ENCODE data around the gene XIRP2. TPM values are rescaled to one million over a fixed set of nuclear protein-coding genes. Genes with fewer than 3 reads are reported as not detected.

Gene XIRP2
- total RNA-seq, 1 experiment from 2014 or later: not detected

DNA sequence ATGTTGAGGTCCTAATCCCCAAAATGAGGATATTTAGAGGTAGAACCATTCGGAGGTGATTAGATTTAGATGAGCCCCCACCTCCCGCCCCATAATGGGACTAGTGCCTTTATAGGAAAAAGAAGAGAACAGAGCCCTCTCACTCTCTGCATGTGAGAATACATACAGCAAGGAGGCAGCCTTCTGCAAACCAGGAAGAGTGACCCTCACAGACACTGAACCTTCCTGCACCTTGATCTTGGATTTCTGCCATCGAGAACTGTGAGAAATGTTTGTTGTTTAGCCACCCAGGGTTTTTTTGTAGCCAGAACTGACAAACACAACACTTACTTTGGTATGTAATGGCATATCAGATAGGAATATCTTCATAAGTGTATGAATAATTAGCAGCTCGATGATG lies 83.7 kb downstream of the XIRP2 start:
- no TSS peak for BruUV-seq (replicated peaks)
- ChIA-PET POLR2A (no interaction called here), RAD21 (ENCODE audit: low non-redundant PET in 1 of 2, low total read pairs in 2 of 2, uncharacterized antibody in 2 of 2, unreplicated experiment in 2 of 2) (no interaction called here), CTCF (no interaction called here)
- ATAC-seq (no peak), DNase-seq (ENCODE audit: low read depth, low spot score) (no peak)
- H4K20me1 ChIP-seq (ENCODE audit: insufficient read depth): no peaks in the 10 kb centered on the region; the same call in 1 of the 2 replicates
- no peak overlapping the region for H3K4me3 ChIP-seq (replicated peaks in 1 of 2; ENCODE audit: low read depth in 1 of 2, low read length in 2 of 2)
- H3K4me2 ChIP-seq (ENCODE audit: low read length): no peak overlapping the region
- no peaks in the 10 kb centered on the region for H3K4me1 ChIP-seq (ENCODE audit: control insufficient read depth in 1 of 2, insufficient read depth in 2 of 2, low read length in 2 of 2)
- H3K9me3 ChIP-seq (ENCODE audit: control insufficient read depth in 1 of 2, insufficient read depth in 1 of 2, low read depth in 1 of 2, low read length in 2 of 2): 0 out of 4 replicates have a peak, but pooled peaks cover 0 to 3% of the 10 kb centered on the region in 2 experiments
- no peak overlapping the region for H3K9ac ChIP-seq (ENCODE audit: low read length)
- TF ChIP-seq, protein P1, sequence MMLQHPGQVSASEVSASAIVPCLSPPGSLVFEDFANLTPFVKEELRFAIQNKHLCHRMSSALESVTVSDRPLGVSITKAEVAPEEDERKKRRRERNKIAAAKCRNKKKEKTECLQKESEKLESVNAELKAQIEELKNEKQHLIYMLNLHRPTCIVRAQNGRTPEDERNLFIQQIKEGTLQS (IDR thresholded peaks at IDR 0.05): no peak
- TF ChIP-seq ZFX (IDR thresholded peaks at IDR 0.05): no peak
- no peak for TF ChIP-seq SIN3A (IDR thresholded peaks at IDR 0.05; ENCODE audit: low read depth)
- TF ChIP-seq EZH2 (IDR thresholded peaks at IDR 0.05): no peak
- TF ChIP-seq, protein P2, sequence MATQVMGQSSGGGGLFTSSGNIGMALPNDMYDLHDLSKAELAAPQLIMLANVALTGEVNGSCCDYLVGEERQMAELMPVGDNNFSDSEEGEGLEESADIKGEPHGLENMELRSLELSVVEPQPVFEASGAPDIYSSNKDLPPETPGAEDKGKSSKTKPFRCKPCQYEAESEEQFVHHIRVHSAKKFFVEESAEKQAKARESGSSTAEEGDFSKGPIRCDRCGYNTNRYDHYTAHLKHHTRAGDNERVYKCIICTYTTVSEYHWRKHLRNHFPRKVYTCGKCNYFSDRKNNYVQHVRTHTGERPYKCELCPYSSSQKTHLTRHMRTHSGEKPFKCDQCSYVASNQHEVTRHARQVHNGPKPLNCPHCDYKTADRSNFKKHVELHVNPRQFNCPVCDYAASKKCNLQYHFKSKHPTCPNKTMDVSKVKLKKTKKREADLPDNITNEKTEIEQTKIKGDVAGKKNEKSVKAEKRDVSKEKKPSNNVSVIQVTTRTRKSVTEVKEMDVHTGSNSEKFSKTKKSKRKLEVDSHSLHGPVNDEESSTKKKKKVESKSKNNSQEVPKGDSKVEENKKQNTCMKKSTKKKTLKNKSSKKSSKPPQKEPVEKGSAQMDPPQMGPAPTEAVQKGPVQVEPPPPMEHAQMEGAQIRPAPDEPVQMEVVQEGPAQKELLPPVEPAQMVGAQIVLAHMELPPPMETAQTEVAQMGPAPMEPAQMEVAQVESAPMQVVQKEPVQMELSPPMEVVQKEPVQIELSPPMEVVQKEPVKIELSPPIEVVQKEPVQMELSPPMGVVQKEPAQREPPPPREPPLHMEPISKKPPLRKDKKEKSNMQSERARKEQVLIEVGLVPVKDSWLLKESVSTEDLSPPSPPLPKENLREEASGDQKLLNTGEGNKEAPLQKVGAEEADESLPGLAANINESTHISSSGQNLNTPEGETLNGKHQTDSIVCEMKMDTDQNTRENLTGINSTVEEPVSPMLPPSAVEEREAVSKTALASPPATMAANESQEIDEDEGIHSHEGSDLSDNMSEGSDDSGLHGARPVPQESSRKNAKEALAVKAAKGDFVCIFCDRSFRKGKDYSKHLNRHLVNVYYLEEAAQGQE (IDR thresholded peaks at IDR 0.05; ENCODE audit: low read depth): no peak
- no peak for TF ChIP-seq SRF (IDR thresholded peaks at IDR 0.05; ENCODE audit: low read depth)
- no peak for TF ChIP-seq POLR2AphosphoS5 (IDR thresholded peaks at IDR 0.05; ENCODE audit: low read depth, low read length)
- no peak for TF ChIP-seq FOSL1 (IDR thresholded peaks at IDR 0.05; ENCODE audit: low read depth)
- no peaks in the 10 kb centered on the region for H3K27me3 ChIP-seq (ENCODE audit: insufficient read depth, low read length)
- H2AFZ ChIP-seq (ENCODE audit: low read depth, low read length, poor library complexity, severe bottlenecking): no peak overlapping the region
- intact Hi-C loops (cut with micrococcal nuclease): no loop called here
- no peaks in the 10 kb centered on the region for H3K36me3 ChIP-seq (ENCODE audit: control insufficient read depth in 1 of 2, insufficient read depth in 2 of 2, low read length in 2 of 2)
- H3K27ac ChIP-seq (ENCODE audit: low read depth, low read length): no peak overlapping the region
- no peaks in the 10 kb centered on the region for H3K79me2 ChIP-seq (ENCODE audit: insufficient read depth, low read length)
- H3K9me2 ChIP-seq (ENCODE audit: insufficient read depth): no peaks in the 10 kb centered on the region
